NCI-H524 (cell line): ENCODE measurements around the gene HSD17B10.
"Not testable (repeated sequence)": the region's sequence is repeated elsewhere in the genome, so short reads cannot be mapped to it uniquely, and the experiment has no call there.

ENCODE experiments used
- DNase-seq, 2 experiments: peaks; one replicate each; lab custom pipeline; 2025; lab: John Stamatoyannopoulos, UW

The HSD17B10 gene

DNA sequence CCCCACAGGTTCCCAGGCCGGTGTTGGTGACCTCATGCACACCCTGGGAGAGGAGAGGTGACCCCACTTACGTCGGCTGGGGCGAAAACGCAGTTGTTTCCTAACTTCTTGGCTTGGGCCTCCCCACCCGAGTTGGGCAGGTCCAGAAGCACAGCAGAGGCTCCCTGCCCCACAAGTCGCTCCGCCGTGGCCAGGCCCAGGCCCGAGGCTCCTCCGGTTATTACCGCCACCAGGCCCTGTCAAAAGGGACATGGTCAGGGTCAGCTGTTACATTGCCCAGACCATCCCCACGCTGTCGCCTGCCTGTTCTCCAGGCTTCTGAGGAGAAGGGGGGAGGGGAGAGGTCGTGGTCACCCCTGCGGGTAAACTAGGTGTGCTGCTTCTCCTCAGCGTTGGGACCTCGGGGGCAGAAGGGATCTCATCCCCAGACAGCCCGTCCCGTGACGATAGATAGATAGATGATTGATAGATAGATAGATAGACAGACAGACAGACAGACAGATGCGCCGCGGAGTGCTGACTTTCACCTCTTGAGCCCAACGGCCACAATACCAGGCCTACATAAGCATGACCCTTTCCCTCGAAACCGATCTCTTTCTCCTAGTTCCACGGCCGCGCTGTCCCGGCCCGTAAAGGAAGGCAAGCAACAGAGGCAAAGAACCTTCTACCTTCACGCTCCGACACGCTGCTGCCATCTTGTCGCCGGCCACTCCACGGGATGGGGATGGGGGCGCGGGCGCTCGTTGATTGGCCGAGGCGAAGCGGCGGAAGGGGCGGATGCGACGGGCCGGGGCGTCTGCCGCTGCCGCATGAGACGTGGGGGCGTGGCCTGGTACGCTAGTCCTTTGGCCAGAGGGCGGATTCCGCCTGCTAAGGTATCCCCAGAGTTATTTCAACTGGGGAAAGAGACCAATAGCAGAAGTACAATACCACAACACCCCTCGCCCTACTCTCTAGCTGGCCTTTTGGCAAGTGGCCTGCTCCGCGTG lies at the start of gene HSD17B10:
HSD17B10 (minus strand) TSS at position 720 of the 989 bp plus-strand sequence; CDS start at position 695, 25 bp downstream.
- DNase-seq, result peak; percentile 80 to 89

GRCh38 chrX:53483416-53483815 lies 49.2 kb upstream of the HSD17B10 start:
- no peak for DNase-seq

- peak; percentile 62 to 71 for DNase-seq
Measured at GRCh38 chrX:53481816-53482465, 47.8 kb upstream of the HSD17B10 start.

DNA sequence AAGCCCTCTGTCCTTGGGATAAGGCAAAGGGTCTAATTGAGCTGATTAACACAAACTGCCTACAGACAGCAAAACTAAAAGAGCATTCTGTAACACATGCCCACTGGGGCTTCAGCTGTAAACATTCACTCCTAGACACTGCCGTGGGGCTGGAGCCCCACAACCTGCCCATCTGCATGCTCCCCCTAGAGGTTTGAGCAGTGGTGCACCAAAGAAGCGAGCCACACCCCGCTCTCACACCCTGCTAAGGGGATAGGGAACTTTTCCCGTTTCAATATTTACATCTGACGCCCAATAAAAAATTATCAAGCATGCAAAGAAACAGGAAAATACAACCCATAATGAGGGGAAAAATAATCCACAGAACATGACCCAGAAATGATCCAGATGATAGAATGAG lies 46.9 kb upstream of the HSD17B10 start:
- DNase-seq, result peak in 1 of 2 experiments; percentile 10

DNA sequence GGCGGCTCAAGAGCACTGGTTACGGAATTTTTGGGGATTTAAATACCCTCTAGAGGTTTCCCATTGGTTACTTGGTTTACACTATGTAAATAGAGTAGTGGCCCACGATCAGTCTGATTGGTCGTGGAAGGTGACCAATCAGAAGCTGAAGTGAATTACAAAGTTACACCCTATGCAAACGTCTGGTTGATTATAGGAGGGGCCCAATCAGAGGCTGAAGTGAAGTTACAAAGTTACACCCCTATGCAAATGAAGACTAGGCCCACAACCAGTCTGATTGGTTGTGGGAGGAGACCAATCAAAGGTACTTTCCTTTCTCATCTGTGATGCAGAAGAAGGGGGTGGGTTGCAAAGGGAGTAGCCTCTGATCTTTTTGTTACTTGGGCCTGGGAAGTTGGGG lies 45.1 kb upstream of the HSD17B10 start:
- no peak for DNase-seq

DNA sequence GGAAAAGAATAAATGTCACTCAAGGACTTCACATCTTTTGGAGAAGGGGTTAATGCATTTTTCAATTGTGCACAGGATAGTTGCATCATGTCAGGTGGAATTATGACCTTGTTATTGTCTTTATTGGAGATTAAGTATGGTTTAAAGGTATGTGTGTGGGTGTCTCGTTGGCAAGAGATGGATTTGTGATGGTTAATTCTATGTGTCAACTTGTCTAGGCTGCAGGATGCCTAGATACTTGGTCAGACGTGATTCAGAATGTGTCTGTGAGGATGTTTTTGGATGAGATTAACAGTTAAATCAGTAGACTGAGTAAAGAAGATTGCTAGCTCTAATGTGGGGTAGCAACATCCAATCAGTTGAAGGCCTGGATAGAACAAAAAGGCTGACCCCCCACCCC lies 42.2 kb upstream of the HSD17B10 start:
- DNase-seq, result no peak

- no peak for DNase-seq
Measured at GRCh38 chrX:53474707-53475106, 40.5 kb upstream of the HSD17B10 start.

DNA sequence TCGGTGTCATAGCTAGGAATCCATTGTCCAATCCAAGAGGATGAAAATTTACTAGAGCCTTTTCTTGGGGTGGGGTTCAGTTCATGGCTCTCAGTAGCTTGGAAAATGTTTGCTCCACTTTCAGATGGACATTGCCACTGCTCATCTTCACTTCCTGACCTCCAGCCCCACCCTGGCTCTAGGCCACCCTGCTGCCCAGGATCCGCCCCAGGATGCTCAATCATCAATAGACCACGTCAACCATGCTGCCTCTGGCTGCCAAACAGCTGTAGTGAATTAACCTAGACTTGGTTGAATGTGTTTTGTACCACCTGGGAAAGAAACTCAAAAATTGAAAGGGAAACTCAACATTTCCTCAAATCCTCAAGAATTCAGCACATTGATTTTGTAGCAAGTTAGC lies 37.2 kb upstream of the HSD17B10 start:
- DNase-seq, result no peak

DNA sequence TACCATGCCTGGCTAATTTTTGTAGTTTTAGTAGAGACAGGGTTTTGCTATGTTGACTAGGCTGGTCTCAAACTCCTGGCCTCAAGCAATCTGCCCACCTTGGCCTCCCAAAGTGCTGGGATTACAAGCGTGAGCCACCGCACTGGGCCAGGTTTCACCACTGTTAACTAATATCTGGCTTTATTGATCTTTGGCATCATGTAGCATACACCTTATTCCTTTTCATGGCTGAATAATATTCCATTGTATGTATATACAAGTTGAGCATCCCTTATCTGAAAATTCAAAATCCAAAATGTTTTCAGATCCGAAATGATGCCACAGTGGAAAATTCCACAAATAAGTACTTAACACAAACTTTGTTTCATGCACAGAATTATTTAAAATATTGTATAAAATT lies 34.5 kb upstream of the HSD17B10 start:
- DNase-seq, result not testable (repeated sequence)

GRCh38 chrX:53458082-53458481 lies 23.9 kb upstream of the HSD17B10 start:
- DNase-seq, result peak in 1 of 2 experiments; percentile 10

DNA sequence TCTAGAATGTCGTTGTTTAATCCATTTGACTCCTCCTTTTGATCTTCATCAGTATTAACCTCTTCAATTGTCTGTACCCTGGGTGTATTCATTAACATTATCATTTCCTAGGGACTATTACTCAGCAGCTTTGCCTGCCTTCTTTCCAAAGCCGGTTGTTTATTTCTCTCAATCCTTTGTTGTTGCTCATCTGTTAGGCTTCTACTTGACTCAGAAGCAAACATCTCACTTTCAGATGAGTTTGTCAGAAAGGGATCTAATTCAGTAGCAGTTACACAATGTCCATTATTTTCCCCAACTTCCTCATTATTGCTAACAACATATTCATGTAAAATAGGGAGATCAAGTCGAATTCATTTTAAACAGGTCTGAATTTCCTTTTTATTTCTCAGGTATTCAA lies 22.1 kb upstream of the HSD17B10 start:
- DNase-seq, result no peak

DNA sequence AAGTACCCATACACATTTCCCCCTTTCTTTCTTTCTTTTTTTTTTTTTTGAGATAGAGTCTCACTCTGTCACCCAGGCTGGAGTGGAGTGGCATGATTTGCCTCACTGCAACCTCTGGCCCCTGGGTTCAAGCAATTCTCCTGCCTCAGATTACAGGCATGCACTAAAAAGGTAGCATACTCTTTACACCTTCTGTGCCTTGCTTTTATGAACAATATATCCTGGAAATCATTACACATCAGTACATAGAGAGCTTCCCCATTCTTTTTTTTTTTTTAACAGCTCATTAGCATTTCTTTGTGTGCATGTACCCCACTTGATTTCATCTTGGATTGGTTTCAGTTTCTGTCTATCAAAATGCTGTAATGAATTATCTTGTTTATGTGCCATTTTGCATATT lies 18.6 kb upstream of the HSD17B10 start:
- DNase-seq, result no peak

- DNase-seq, result no peak
Measured at GRCh38 chrX:53449632-53450031, 15.5 kb upstream of the HSD17B10 start.

DNA sequence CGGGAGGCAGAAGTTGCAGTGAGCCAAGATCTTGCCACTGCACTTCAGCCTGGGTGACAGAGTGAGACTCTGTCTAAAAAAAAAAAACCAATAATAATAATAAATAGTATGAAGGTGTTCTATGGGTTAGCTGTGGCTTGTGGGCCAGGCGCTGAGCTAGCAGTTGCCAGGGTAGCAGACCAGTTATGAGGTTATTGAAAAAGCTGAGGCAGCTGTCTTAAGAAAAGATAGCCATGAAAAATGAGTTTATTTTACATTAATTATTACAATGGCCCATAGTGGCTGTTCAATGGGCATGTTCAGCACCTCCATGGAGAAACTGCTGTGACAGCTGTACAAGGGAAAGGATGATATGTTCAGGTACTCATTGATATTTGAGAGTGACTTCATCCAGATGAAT lies 13.3 kb upstream of the HSD17B10 start:
- DNase-seq, result no peak

DNA sequence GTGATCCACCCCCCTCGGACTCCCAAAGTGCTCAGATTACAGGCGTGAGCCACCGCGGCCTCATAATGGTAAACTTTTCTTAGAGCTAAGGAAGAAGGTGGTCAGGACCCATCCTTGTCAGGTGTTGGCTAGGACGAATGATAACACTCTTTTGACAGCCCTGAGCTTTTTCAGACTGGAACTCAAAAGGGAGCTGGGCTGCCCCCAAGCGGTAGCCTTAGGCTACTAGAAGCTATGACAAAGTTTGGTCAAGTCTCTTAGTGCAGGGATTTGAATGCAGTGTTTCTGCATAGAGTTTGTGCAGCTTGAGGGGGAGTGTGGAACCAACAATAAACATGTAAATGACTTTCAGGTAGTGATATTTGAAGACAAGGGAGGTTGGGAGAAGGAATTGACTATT lies 11.8 kb upstream of the HSD17B10 start:
- DNase-seq, result peak; percentile 48 to 53

GRCh38 chrX:53442322-53442631 lies 8.1 kb upstream of the HSD17B10 start:
- no peak for DNase-seq

GRCh38 chrX:53441531-53442321 lies 7.6 kb upstream of the HSD17B10 start:
- DNase-seq, result peak; percentile 94 to 96

DNA sequence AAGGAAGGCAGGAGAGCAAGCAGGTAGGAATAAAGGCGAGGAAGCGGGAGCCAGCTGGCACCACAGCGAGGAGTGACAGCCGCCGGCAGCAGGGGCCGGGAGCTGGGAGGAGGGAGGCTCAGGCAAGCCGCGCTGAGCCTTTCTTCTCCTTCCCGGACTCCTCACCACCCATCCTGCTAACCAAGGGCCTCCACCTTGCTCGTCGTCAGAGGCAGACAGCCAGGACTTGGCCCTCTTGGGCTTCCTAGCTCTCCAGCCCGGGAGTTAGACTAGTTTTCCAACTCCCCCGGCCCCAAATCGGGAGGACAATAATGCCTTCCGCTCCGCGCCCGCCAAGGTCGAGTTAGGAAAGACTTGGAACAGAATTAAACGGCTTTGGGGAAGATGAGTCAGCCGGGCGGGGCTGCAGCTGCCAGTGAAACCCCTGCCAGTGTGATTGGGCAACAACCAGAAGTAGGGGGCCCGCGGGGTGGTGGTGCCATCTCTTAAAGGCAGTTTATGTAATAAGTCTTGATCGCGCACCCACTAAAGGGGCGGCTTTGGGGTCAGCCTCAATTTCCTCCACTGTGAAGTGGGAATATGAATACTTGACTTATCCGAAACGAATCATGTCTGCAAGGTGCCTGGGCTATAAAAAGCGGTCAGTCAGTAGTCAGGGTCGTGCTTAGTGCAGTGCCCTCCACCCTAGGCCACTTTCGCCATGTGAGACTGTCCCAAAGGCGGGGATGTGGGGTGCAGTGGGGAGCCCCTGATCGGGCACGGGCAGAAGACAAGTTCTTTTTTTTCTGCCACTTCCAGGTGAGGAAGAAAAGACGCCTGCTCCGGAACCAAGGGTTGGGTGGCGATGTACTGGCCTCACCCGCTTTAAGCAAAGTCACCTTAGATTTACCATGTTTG lies 6.7 kb upstream of the HSD17B10 start:
- DNase-seq, result peak; percentile 18 to 57

DNA sequence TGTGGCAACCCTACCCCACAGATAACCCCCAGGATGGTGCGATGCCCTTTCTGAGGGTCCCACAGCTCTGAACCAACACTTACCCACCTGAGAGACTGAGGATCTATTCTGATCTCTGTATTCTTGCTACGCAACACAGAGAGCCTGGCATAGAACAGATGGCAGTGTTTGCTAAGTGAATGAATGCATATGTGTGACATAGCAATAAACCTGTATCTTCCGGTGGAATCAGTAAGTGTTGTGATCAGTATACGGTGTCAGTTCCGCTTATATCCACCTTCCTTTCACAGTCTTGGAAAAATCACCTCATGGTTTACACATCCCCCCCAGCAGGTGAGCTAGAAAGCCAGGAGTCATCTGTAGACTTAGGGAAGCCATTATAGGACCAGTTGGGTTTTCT lies 5.9 kb upstream of the HSD17B10 start:
- peak; percentile 45 to 73 for DNase-seq

DNA sequence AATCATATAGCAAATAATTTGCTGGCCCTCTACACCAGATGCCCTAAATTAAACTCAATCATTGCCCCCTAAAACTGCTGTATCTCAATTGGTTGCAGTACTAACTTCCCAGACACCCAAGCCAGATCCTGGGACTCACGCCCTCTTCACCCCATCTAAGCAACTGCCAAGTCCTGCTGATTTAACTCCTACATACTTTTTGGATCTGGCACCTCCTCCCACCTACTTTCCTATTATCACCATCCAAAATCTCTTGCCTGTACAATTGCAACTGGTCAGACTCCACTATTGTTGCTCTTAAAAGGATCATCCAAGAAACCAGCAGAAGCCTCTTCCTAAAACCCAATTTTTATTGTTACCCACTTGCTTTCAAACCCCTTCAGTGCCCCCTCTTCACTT lies 4.7 kb upstream of the HSD17B10 start:
- DNase-seq, result no peak

- no peak for DNase-seq
Measured at GRCh38 chrX:53438174-53438831, 4.1 kb upstream of the HSD17B10 start.
